Activated B cell treated with CpG ODN at 0.5 μM for 24 hours (primary cell): ENCODE results near the gene ANO3. TPM values are rescaled to one million over a fixed set of nuclear protein-coding genes. Genes with fewer than 3 reads are reported as not detected.

ENCODE experiments used
- ATAC-seq: fragments of 200-7000 bp; cut with Tn5 transposase; one replicate; pipeline ENCODE4 v1.10.0; 2021; ENCODE audit warnings: low read depth, mild to moderate bottlenecking, moderate library complexity
- CTCF ChIA-PET: fragments of 350-600 bp; sonication (Branson Sonifier 250); formaldehyde crosslinking; loops from one replicate; lab custom pipeline; 2021; ENCODE audit warnings: antibody characterized with exemption; lab: Charles Lee
- POLR2A ChIA-PET: fragments of 350-600 bp; sonication (Branson Sonifier 250); formaldehyde crosslinking; loops from one replicate; lab custom pipeline; 2021; ENCODE audit warnings: antibody characterized with exemption; lab: Charles Lee
- DNase-seq: peaks from one replicate; pipeline ENCODE4 v3.0.0; 2022
- H3K27ac Mint-ChIP-seq: one replicate; pipeline ENCODE4 v1.8.0; 2020; ENCODE audit warnings: mixed read lengths
- H3K27me3 Mint-ChIP-seq: one replicate; pipeline ENCODE4 v1.8.0; 2021; ENCODE audit warnings: mixed read lengths
- H3K36me3 Mint-ChIP-seq: one replicate; pipeline ENCODE4 v1.8.0; 2021; ENCODE audit warnings: low read depth, mixed read lengths
- H3K4me1 Mint-ChIP-seq: one replicate; pipeline ENCODE4 v1.8.0; 2021; ENCODE audit warnings: mixed read lengths
- H3K4me3 Mint-ChIP-seq: one replicate; pipeline ENCODE4 v1.8.0; 2020; ENCODE audit warnings: mild to moderate bottlenecking, mixed read lengths
- H3K9me3 Mint-ChIP-seq: one replicate; pipeline ENCODE4 v1.8.0; 2020; ENCODE audit warnings: mixed read lengths
- intact Hi-C: fragments of 100-400 bp; cut with micrococcal nuclease; formaldehyde crosslinking; loops from one replicate; pipeline ENCODE4 v1.15.1; 2024
- total RNA-seq: library from RNA; stranded (reverse); gene quantifications from 2 replicates; pipeline ENCODE4 v1.2.3, GENCODE V29; 2022
- TF ChIP-seq, protein P1 (sequence below): fragments of 200-600 bp; IDR thresholded peaks from one replicate; pipeline ENCODE4 v1.8.0; 2022; ENCODE audit warnings: antibody characterized with exemption, mild to moderate bottlenecking

Gene ANO3
- total RNA-seq, 1 donor from 2014 or later = not detected

- Mint-ChIP-seq H3K27me3 (no peaks in the 10 kb centered on the region), H3K9me3 (no peaks in the 10 kb centered on the region), H3K4me1 (no peaks in the 10 kb centered on the region), H3K4me3 (no peak overlapping the region), H3K27ac (no peak overlapping the region), H3K36me3 (no peaks in the 10 kb centered on the region)
- ChIA-PET CTCF (no interaction called here), POLR2A (no interaction called here)
- intact Hi-C loops = no loop called here
- DNase-seq (no peak), ATAC-seq (no peak)
- TF ChIP-seq, protein P1, sequence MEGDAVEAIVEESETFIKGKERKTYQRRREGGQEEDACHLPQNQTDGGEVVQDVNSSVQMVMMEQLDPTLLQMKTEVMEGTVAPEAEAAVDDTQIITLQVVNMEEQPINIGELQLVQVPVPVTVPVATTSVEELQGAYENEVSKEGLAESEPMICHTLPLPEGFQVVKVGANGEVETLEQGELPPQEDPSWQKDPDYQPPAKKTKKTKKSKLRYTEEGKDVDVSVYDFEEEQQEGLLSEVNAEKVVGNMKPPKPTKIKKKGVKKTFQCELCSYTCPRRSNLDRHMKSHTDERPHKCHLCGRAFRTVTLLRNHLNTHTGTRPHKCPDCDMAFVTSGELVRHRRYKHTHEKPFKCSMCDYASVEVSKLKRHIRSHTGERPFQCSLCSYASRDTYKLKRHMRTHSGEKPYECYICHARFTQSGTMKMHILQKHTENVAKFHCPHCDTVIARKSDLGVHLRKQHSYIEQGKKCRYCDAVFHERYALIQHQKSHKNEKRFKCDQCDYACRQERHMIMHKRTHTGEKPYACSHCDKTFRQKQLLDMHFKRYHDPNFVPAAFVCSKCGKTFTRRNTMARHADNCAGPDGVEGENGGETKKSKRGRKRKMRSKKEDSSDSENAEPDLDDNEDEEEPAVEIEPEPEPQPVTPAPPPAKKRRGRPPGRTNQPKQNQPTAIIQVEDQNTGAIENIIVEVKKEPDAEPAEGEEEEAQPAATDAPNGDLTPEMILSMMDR = no peak
Measured at GRCh38 chr11:26569646-26570045, 237.7 kb downstream of the ANO3 start.

GRCh38 chr11:26571861-26572654 is 240.1 kb downstream of the ANO3 start, which contains the start of gene MUC15:
TSS of gene MUC15 (minus strand) at chr11:26572263. CDS start at chr11:26567094, 5,169 bp downstream.
- H3K27ac Mint-ChIP-seq = no peak within 1 kb of the TSS
- H3K36me3 Mint-ChIP-seq = no peaks in the 10 kb centered on the region
- POLR2A ChIA-PET = no interaction called here
- no peaks in the 10 kb centered on the region for H3K27me3 Mint-ChIP-seq
- ATAC-seq = no peak
- TF ChIP-seq, protein P1 = no peak
- no peak within 1 kb of the TSS for H3K4me3 Mint-ChIP-seq
- no peaks in the 10 kb centered on the region for H3K4me1 Mint-ChIP-seq
- intact Hi-C loops = no loop called here
- DNase-seq = no peak
- CTCF ChIA-PET = no interaction called here
- no peaks in the 10 kb centered on the region for H3K9me3 Mint-ChIP-seq

DNA sequence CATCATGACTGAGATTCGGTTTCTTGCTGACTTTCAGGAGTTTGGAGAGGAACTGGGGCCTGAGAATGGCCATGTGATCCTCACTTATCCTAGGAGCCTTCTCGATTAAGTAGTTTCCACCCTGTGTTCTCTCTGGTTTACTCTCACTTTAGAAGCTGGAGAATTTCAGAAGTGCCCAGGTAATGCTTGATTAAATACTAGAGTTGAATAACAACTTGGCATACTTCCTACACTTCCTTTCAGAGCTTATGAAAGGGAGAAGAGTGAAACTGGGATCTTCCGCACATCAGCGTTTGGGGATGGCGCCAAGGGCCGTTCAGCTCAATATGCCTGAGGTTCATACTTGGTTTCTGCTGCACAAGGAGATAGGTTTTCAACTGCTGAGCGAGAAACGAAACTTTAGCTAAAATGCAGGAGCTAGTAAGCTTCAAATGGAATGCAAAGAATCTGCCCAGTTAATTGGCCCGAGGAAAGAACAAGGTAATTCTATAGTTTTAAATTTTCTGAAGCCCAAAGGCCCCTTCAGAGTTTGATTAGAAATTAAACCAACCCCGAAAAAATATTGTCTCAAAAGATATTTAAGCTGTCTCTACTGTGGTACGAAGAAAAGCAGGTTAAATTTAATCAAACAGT is 241.0 kb downstream of the ANO3 start:
- ATAC-seq (no peak), DNase-seq (no peak)
- intact Hi-C loops = no loop called here
- no peak overlapping the region for H3K27ac Mint-ChIP-seq
- no peaks in the 10 kb centered on the region for H3K9me3 Mint-ChIP-seq
- ChIA-PET POLR2A (no interaction called here), CTCF (interaction anchor here (0.5 kb wide), 1 partner anchor 53 kb away, joined by 3 read pairs; no protein-coding TSS in a partner anchor)
- no peaks in the 10 kb centered on the region for H3K4me1 Mint-ChIP-seq
- TF ChIP-seq, protein P1 = no peak
- H3K36me3 Mint-ChIP-seq = no peaks in the 10 kb centered on the region
- no peaks in the 10 kb centered on the region for H3K27me3 Mint-ChIP-seq
- H3K4me3 Mint-ChIP-seq = no peak overlapping the region

GRCh38 chr11:26573896-26574295 is 242.0 kb downstream of the ANO3 start:
- Mint-ChIP-seq H3K36me3 (no peaks in the 10 kb centered on the region), H3K4me3 (no peak overlapping the region), H3K4me1 (no peaks in the 10 kb centered on the region), H3K27ac (no peak overlapping the region), H3K9me3 (no peaks in the 10 kb centered on the region), H3K27me3 (no peaks in the 10 kb centered on the region)
- intact Hi-C loops = no loop called here
- DNase-seq (no peak), ATAC-seq (no peak)
- POLR2A ChIA-PET = no interaction called here
- TF ChIP-seq, protein P1 = no peak
- CTCF ChIA-PET = no interaction called here

DNA sequence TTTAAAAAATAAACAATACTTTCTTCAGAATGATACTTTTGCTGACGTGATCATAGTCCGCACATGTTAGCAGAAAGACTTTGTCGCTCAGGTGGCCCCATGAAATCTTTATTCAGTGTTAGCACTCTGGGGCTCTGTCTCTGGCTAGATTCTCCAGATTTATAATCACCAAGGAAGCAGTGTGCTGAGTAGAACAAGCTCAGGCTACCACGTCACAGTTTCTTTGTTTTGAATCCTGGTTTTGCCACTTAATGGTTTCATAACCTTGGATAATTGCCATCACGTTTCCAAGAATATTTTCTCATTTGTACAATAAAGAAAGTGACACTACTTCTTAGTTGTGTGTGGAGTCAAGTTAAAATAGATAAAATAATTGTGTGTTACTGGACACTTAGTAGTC is 244.0 kb downstream of the ANO3 start:
- no peaks in the 10 kb centered on the region for H3K27me3 Mint-ChIP-seq
- intact Hi-C loops = no loop called here
- ChIA-PET CTCF (no interaction called here), POLR2A (no interaction called here)
- H3K4me3 Mint-ChIP-seq = no peak overlapping the region
- DNase-seq (no peak), ATAC-seq (no peak)
- no peaks in the 10 kb centered on the region for H3K4me1 Mint-ChIP-seq
- H3K9me3 Mint-ChIP-seq = no peaks in the 10 kb centered on the region
- H3K36me3 Mint-ChIP-seq = no peaks in the 10 kb centered on the region
- no peak overlapping the region for H3K27ac Mint-ChIP-seq
- TF ChIP-seq, protein P1 = no peak
